Fibroblast of skin of right biceps (primary cell): ENCODE measurements around the gene TLCD1.

Experiments used
- DNase-seq: peaks from one replicate; pipeline ENCODE4 v3.0.0-alpha.2; 2013

The TLCD1 gene, protein sequence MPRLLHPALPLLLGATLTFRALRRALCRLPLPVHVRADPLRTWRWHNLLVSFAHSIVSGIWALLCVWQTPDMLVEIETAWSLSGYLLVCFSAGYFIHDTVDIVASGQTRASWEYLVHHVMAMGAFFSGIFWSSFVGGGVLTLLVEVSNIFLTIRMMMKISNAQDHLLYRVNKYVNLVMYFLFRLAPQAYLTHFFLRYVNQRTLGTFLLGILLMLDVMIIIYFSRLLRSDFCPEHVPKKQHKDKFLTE

DNA sequence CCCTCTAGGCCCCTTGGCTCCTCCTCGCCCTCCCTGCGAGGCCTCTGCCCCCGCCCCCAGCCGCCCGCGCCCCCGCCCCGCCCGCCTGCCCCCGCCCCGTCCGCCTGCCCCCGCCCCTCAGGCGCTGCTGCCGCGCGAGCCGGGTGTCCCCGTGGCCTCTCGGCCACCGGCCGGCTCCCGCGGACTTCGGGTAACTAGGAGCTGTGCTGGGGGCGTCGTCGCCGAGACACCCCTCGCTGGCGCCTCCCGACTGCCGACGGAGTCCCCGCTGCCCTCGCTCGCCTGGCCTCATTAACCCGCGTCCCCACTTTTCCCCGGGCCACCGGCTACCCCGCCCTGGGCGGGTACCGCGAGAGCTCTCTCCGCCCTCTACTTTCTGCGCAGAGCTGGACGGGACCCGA lies at the start of gene TLCD1:
TLCD1 (minus strand) TSS at position 8 of the 401 bp plus-strand sequence. CDS start 136 bp downstream, outside the sequence.
- DNase-seq, result peak; percentile 71

DNA sequence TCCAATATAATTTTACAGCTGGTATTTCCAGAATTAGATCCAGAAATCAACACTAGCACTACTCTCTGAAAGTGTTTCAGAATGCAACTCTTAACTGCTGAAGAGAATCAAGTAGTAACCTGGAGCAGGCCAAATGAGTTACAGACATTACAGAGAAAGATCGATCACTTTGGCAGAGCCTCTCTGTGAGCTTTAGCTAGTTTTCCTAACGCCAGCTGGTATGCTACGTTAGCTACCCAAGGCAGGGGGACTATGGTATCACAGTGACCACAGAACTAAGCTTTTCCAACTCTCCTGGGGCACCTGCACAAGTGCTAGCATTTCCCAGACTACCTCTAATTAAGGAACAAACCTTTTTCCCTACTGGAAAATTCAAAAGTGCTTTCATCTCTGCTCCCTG lies 48.2 kb upstream of the TLCD1 start:
- no peak for DNase-seq

DNA sequence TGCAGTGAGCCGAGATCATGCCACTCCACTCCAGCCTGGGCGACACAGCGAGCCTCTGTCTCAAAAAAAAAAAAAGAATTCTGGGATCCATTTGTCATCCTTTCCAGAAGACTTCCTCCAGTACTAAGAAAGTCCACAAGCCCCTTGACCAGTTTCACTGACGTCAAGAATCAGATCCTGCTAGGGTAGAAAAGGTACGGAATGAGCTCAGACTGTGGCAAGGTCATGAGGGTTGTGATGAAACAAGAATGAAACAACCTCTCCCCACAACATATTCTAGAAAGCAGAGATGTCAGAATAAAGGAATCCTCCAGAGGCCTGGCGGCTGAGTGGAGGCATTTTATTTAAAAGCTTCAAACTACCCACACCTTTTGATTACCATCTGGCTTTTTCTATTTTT lies 47.7 kb upstream of the TLCD1 start:
- no peak for DNase-seq

GRCh38 chr17:28765038-28765437 lies 39.0 kb upstream of the TLCD1 start:
- no peak for DNase-seq

DNA sequence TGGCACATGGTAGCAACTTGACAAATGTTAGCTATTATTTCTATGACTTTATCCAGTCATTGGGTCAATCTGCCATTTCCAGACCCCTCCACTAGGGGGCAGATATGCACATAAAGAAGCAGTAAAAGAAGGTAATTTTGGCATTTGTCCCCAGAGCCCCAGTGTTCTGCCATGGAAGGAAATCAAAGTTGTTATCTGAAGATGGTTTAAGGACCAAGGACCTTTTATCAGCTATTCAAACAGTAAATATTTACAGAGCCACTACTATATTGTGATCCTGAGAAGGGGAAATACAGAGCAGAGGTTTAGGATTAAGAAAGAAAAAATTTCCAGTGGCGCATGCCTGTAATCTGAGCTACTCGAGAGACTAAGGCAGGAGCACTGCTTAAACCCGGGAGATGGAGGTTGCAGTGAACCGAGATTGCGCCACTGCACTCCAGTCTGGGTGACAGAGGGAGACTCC lies 37.8 kb upstream of the TLCD1 start:
- DNase-seq, result peak; percentile 77

- no peak for DNase-seq
Measured at GRCh38 chr17:28763137-28763799, 37.2 kb upstream of the TLCD1 start.

DNA sequence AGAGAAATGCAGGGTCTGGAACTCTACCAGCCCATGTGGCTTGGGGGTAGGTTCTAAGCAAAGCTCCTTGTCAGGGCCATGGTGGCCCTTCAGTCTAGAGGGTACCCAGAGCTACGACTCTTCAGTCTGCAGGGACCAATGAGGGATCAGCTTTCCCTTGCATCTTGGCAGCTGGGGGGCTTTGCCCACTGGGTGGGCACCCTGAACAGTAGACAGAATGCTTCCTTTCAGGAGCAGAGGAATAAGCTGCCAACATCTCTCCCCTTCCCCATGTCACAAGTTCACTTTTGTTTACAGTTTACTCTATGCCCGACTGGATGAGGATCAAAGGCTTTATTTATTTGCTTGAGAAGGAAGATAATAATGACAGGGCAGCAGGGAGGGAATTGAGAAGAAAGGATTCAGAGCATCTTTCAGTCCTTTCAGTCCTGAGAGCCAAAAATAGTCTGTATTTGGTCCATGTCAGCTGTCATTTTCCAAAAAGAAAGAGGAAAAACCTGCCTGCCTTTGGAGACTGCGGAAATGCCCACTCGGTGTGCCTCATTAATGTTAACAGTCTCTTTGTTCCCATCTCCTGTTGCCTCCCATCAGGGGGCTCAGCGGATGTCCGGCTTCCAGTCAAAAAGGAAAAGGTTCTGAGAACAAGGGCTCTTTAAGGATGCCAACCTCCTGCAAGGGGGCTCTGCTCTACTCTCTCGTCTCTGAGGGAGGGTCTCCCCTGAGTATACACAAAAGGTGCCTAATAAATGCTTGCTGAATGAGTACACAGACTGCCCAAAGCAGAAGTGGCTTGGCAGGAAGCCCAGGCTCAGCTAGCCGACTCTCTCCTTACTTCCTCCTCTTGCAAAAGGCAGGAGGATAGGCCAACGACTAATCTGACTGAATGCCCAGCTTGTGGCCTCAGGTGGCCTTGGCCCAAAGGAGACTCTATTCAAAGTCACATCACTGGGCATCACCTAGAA lies 34.8 kb upstream of the TLCD1 start:
- DNase-seq, result peak; percentile 42

- DNase-seq, result no peak
Measured at GRCh38 chr17:28759256-28759865, 33.3 kb upstream of the TLCD1 start.

GRCh38 chr17:28758411-28759121 lies 32.5 kb upstream of the TLCD1 start:
- no peak for DNase-seq

DNA sequence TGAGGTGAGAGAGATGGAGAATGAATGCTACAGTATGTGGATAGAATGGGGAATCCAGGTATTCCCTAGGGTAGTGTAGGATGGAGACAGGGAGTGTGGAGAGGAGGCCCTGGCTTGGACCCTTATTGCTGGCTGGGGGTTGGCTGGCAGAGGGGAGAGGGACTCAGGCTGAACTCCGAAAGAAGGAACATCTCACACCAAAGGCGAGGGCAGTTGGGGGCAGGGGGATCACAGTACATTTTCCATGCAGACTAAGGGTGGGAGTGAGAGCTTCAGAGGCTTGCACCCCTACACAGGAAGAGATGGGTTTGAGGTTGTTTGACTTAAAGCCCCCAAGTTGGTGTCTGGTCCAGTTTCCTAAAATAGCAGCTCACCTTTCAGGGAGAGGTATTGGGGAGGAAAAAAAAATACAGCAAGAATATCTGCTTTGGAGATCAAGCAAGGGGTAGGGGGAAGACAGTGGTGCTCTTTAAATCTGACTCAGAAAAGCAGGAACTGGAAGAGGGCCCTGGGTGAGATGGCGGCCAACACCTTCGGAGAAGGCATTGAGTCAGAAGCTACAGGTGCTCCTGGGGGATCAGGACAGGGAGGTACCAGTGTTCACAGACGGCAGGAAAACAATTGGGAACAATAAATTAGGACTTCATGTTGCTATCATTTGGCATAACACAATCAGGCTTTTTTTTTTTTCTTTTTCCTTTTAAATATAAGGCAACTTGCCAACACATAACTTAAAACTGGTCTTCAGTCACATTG lies 30.2 kb upstream of the TLCD1 start:
- DNase-seq, result no peak

- no peak for DNase-seq
Measured at GRCh38 chr17:28755486-28755885, 29.5 kb upstream of the TLCD1 start.

GRCh38 chr17:28751600-28752366 lies 25.8 kb upstream of the TLCD1 start:
- DNase-seq, result no peak

DNA sequence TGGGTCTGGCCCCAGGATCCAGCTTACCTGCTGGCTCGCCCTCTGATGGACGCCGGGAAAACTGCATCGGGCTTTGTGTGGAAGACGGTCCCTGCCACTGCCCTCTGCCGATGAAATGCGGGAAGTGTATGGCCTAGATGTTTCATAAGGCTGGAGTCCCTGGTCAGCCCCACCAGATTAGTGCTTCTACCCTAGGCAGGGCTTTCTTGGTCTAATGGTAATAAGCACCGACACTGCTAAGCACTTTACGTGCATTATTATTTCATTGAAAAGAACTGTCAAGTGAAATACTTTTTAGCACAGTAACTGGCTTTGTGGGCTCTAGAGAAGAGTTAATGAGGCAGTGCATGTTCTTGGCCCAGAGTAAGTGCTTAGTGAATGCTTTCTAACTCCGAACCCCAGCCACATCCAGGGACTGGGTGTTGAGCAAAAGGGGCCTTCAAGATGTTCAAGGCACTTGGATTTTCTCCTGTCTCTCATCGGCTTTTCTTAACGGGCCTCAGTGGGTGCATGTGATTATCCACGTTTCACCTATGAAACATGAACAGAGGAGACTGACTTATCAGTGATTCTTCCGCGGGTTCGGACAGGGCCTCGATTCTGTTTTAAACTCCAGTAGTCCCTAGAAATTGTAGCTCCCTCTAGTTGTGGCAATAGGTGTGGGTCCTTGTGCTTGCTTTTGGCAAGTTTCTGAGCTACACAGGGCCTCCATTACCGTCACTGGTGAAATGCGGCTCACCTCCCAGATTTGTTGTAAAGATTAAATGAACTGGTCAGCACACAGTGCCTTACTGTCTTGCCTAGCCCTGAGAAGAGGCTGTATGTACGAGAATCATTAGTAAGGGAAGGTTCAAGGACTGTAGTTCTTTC lies 24.4 kb upstream of the TLCD1 start:
- DNase-seq, result peak; percentile 87

DNA sequence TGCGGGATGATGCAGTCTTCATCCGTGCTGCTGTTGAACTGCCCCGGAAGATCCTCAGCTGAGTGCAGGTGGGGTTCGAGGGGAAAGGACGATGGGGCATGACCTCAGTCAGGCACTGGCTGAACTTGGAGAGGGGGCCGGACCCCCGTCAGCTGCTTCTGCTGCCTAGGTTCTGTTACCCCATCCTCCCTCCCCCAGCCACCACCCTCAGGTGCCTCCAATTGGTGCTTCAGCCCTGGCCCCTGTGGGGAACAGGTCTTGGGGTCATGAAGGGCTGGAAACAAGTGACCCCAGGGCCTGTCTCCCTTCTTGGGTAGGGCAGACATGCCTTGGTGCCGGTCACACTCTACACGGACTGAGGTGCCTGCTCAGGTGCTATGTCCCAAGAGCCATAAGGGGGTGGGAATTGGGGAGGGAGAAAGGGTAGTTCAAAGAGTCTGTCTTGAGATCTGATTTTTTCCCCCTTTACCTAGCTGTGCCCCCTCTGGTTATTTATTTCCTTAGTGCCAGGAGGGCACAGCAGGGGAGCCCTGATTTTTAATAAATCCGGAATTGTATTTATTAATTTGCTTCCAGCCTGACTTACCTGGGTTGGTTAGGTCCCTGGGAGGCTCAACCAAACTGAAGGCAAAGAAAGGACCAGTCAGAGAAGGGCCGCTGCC lies 23.6 kb upstream of the TLCD1 start:
- no peak for DNase-seq

DNA sequence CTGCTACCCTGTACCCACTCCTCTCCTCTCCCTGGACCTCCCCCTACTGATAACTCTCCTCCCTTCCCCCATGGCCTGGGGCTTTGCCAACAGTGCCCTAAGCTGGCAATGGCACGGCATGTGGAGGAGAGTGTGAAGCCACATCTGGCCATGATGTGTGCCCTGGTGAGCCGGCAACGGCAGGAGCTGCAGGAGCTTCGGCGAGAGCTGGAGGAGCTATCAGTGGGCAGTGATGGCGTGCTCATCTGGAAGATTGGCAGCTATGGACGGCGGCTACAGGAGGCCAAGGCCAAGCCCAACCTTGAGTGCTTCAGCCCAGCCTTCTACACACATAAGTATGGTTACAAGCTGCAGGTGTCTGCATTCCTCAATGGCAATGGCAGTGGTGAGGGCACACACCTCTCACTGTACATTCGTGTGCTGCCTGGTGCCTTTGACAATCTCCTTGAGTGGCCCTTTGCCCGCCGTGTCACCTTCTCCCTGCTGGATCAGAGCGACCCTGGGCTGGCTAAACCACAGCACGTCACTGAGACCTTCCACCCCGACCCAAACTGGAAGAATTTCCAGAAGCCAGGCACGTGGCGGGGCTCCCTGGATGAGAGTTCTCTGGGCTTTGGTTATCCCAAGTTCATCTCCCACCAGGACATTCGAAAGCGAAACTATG lies 23.0 kb upstream of the TLCD1 start:
- DNase-seq, result no peak

- DNase-seq, result no peak
Measured at GRCh38 chr17:28747801-28748750, 22.0 kb upstream of the TLCD1 start.

GRCh38 chr17:28747051-28747691 lies 21.1 kb upstream of the TLCD1 start:
- no peak for DNase-seq
